Effector memory CD4-positive, alpha-beta T cell (primary cell): Measurements from ENCODE around the gene CD38.

ENCODE experiments used
- DNase-seq, 3 donors: peaks; one replicate each; pipeline ENCODE4 v3.0.0-alpha.2; 2020
- H3K27ac ChIP-seq: 2 replicates; pipeline ENCODE4 v1.7.0; 2013; ENCODE audit warnings: mild to moderate bottlenecking, low read length, moderate library complexity; ENCODE audit not compliant: insufficient read depth, poor library complexity, severe bottlenecking
- H3K27me3 ChIP-seq: replicated peaks from 2 replicates; pipeline ENCODE4 v1.7.0; 2013; ENCODE audit warnings: mild to moderate bottlenecking, low read length; ENCODE audit not compliant: insufficient read depth, control insufficient read depth, poor library complexity, severe bottlenecking
- H3K36me3 ChIP-seq: 2 replicates; pipeline ENCODE4 v1.7.0; 2013; ENCODE audit warnings: mild to moderate bottlenecking, low read length, moderate library complexity; ENCODE audit not compliant: control insufficient read depth, insufficient read depth
- H3K4me1 ChIP-seq: 2 replicates; pipeline ENCODE4 v1.7.0; 2013; ENCODE audit warnings: low read length, mild to moderate bottlenecking; ENCODE audit not compliant: control insufficient read depth, insufficient read depth, poor library complexity, severe bottlenecking
- H3K4me3 ChIP-seq: 2 replicates; pipeline ENCODE4 v1.7.0; 2013; ENCODE audit warnings: low read length, low read depth, mild to moderate bottlenecking; ENCODE audit not compliant: insufficient read depth, poor library complexity, severe bottlenecking
- H3K9me3 ChIP-seq: 2 replicates; pipeline ENCODE4 v1.7.0; 2013; ENCODE audit warnings: mild to moderate bottlenecking, low read length, moderate library complexity; ENCODE audit not compliant: control insufficient read depth

The CD38 gene

DNA sequence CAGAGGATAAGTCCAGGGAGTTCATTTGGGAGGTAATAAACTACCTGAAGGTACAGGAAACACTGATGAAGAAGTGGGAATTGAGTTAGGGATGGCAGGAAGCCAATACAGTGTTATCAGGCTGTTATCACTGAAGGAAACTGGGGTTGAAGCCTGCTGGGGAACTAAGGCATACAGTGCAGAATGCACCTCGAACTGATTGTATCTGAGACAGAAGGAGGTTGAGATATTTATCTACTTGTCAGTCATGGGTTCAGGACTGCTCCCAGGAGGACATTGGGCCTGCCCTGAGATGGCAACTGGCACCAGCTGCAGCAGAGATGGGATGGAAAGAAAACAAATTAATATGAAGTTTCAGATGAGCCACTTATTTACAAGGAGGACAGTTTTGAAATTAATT is 35.5 kb upstream of the CD38 start:
- H3K27me3 ChIP-seq, result no peaks in the 10 kb centered on the region
- H3K4me3 ChIP-seq, result no peak overlapping the region
- H3K4me1 ChIP-seq, result no peaks in the 10 kb centered on the region
- H3K36me3 ChIP-seq, result no peaks in the 10 kb centered on the region
- DNase-seq, result no peak
- H3K9me3 ChIP-seq, result no peaks in the 10 kb centered on the region
- H3K27ac ChIP-seq, result no peak overlapping the region

DNA sequence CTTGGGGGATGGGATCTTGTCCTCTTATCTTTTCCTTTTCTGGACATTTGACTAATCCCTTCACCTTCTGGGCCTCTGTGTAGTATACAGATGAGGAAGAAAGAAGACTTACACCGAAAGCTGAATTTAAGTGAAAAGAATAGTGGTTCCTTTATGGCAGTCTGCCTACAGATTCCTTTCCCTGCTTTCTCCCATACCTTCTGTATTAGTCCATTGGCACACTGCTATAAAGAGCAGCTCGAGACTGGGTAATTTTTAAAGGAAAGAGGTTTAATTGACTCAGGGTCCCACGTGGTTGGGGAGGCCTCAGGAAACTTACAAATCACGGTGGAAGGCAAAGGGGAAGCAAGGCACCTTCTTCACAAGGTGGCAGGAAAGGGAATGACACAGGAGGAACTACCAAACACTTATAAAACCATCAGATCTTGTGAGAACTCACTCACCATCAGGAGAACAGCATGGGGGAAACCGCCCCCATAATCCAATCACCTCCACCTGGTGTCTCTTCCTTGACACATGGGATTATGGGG is 34.0 kb upstream of the CD38 start:
- Histone ChIP-seq H3K4me3 (no peak overlapping the region), H3K27ac (no peak overlapping the region), H3K36me3 (no peaks in the 10 kb centered on the region), H3K27me3 (no peaks in the 10 kb centered on the region), H3K4me1 (no peaks in the 10 kb centered on the region), H3K9me3 (no peaks in the 10 kb centered on the region)
- DNase-seq, result no peak

- no peak for DNase-seq
- Histone ChIP-seq H3K9me3 (no peaks in the 10 kb centered on the region), H3K4me1 (no peaks in the 10 kb centered on the region), H3K4me3 (no peak overlapping the region), H3K36me3 (no peaks in the 10 kb centered on the region), H3K27me3 (no peaks in the 10 kb centered on the region), H3K27ac (no peak overlapping the region)
These were observed 32.0 kb upstream of the CD38 start for GRCh38 chr4:15746110-15746509.

- DNase-seq, result no peak
- Histone ChIP-seq H3K4me3 (no peak overlapping the region), H3K36me3 (no peaks in the 10 kb centered on the region), H3K4me1 (peaks cover 4% of the 10 kb centered on the region), H3K27ac (no peak overlapping the region), H3K9me3 (no peaks in the 10 kb centered on the region), H3K27me3 (no peaks in the 10 kb centered on the region)
These were observed 29.1 kb upstream of the CD38 start for GRCh38 chr4:15749001-15749400.

DNA sequence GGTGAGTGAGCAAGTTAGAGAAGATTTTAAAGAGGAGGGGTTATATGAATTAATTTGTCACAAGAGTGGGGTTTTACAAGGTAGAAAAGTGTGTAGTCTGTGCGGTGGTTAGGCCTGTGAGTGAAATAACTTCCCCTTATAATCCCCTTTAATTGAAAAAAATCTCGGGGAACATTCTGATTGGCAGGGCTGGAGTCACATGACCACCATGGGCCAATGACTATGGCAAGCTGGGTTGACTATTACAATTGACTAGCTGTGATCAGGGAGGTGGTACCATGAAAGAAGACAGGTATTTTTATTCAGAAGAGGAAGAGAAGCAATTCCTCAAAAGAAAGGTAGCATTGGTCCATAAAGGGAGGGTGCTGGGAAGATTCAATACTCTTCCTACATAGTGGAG is 27.0 kb upstream of the CD38 start:
- H3K27me3 ChIP-seq, result no peaks in the 10 kb centered on the region
- no peaks in the 10 kb centered on the region for H3K9me3 ChIP-seq
- no peak overlapping the region for H3K27ac ChIP-seq
- peaks cover 14% of the 10 kb centered on the region for H3K4me1 ChIP-seq
- no peak for DNase-seq
- no peaks in the 10 kb centered on the region for H3K36me3 ChIP-seq
- H3K4me3 ChIP-seq, result no peak overlapping the region

DNA sequence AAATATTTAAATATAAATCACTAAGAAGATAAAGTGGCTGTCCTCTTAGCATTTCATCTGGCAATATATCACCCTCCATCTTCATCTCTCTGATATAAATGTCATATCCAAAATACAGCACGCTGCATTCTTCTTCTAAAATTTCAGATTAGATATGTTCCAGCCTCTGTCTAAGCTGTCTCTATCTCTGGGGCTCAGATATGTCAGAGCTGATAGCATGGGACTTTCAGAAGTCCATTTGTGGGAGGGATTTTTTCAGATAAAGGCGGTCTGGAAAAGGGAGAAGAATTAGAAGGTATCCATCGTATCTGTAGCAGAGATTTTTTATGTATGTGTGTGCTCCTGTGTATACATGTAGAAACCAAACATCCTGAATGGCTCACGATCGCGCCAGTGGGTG is 25.0 kb upstream of the CD38 start:
- Histone ChIP-seq H3K4me3 (no peak overlapping the region), H3K27me3 (no peaks in the 10 kb centered on the region), H3K27ac (no peak overlapping the region), H3K4me1 (peaks cover 24% of the 10 kb centered on the region), H3K9me3 (no peaks in the 10 kb centered on the region), H3K36me3 (no peaks in the 10 kb centered on the region)
- DNase-seq, result no peak

DNA sequence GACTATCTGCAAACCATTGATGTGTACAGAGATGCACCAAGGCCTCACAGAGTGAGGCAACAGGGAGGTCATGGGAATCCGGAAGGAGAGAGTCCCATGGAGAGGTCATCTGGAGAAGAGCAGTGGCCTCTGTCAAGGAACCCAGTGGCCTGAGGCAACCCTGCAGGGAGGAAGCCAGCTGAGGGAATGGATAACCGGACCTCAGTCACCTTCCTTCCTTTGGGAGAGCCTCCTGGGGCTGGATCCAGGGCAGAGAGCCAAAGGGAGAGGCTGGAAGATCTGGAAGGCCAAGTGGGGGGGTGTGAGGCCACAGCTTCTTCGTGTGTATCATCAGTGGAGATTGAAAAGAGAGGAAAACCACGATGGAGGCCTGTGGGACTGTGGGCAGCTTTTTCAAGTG is 24.3 kb upstream of the CD38 start:
- H3K27me3 ChIP-seq, result no peaks in the 10 kb centered on the region
- no peak overlapping the region for H3K4me3 ChIP-seq
- peaks cover 24% of the 10 kb centered on the region for H3K4me1 ChIP-seq
- DNase-seq, result no peak
- H3K27ac ChIP-seq, result no peak overlapping the region
- H3K9me3 ChIP-seq, result no peaks in the 10 kb centered on the region
- H3K36me3 ChIP-seq, result no peaks in the 10 kb centered on the region

GRCh38 chr4:15754323-15754722 is 23.8 kb upstream of the CD38 start:
- no peaks in the 10 kb centered on the region for H3K27me3 ChIP-seq
- H3K9me3 ChIP-seq, result no peaks in the 10 kb centered on the region
- H3K4me3 ChIP-seq, result no peak overlapping the region
- no peaks in the 10 kb centered on the region for H3K36me3 ChIP-seq
- H3K27ac ChIP-seq, result no peak overlapping the region
- peak; percentile 14 to 34 (median 24) for DNase-seq
- peaks cover 24% of the 10 kb centered on the region for H3K4me1 ChIP-seq

DNA sequence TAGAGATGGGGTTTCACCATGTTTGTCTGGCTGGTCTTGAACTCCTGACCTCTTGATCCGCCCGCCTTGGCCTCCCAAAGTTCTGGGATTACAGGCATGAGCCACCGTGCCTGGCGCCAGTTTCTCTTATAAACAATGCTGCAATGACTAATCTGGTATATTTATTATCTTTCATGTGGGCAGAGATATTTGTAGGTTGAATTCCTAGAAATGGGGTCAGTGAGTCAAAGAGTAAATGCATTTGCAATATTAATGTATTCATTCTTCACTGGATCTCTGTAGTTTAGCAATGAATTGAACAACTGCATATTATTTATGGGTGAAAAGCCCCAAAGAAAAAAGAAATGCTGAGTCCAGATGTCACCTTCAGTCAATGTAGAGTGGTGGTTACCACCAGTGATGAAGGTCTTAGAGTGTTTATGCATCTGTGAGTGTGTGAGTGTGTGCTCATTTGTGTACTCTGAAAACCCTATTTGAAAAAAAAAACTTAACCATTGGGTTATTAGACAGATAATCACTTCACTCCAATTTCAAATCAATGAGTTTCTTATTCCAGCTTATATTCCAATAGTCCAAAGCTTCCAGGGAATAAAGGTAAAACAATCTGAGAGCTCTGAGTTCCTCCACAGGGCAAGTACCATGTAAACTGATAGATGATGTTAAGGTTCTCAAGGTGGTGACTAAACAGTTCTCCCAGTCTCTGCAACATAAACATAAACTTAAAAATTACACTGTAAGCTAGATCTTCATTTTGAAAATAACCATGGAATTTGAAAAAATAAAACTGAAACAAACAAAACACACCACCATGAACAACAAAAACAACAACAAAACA is 22.6 kb upstream of the CD38 start:
- Histone ChIP-seq H3K36me3 (no peaks in the 10 kb centered on the region), H3K9me3 (no peaks in the 10 kb centered on the region), H3K4me1 (peaks cover 24% of the 10 kb centered on the region), H3K4me3 (no peak overlapping the region), H3K27ac (peak overlapping the region; percentile 6), H3K27me3 (no peaks in the 10 kb centered on the region)
- peak in 1 of 3 donors; percentile 8 for DNase-seq

- Histone ChIP-seq H3K36me3 (no peaks in the 10 kb centered on the region), H3K4me1 (peaks cover 24% of the 10 kb centered on the region), H3K4me3 (no peak overlapping the region), H3K27me3 (no peaks in the 10 kb centered on the region), H3K9me3 (no peaks in the 10 kb centered on the region), H3K27ac (peak overlapping the region; percentile 37)
- DNase-seq, result peak; percentile 56 to 63 (median 61)
These were observed 21.7 kb upstream of the CD38 start for GRCh38 chr4:15756361-15756861.
